GM21786 (cell line): ENCODE measurements around the gene NFX1.
"Not testable (repeated sequence)": the region's sequence is repeated elsewhere in the genome, so short reads cannot be mapped to it uniquely, and the experiment has no call there.

Experiments used
- ATAC-seq: cut with Tn5 transposase; IDR thresholded peaks from one replicate; pipeline ENCODE4 v1.9.1; 2021; ENCODE audit not compliant: unreplicated experiment

The NFX1 gene

DNA sequence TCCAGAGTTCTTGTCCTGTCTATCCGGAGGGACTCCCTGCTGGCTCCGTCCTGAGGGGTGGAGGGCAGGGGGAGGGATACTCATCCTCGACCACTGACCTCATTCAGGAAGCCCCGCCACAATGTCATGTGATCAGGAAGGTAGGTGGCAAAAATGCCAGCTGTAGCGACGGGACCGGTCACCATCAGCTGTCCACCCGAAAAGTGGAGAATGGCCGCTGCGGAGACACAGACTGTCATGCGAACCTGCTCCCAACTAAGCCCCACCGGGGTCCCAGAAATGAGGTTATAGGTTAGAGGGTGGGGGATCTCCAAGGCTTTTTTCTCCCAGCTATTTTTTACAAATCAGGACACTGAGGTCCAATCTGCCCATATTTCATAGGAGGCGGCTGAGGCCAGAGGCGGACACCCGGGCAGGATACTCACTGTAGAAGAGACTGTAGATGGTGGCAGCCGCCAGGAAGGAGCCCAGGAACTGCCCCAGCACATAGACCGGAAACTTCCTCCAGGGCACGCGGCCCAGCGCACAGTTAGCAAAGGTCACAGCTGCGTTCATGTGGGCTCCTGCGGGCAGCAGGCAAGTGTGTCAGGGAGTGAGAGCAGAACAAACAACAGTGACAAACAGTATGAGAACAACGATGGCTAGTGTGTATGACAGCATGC is 95.8 kb downstream of the NFX1 start:
- ATAC-seq: not testable (repeated sequence)

DNA sequence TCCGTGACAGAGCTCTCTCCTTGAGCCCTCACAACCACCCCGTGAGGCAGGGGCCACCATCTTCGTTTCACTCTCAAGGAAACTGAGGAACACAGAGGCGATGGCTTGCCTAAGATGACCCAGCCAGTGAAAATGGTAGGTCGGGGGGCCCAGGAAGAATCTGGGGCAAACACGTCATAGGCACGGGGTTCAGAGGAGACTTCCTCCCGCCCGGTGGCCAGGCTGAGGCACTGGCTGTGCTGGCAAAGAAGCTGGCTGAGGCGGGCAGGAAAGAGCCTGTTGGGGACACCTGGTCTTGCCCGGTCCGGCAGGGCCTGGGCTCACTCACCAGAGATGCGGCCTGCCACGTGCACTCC is 96.3 kb downstream of the NFX1 start:
- ATAC-seq: not testable (repeated sequence)

DNA sequence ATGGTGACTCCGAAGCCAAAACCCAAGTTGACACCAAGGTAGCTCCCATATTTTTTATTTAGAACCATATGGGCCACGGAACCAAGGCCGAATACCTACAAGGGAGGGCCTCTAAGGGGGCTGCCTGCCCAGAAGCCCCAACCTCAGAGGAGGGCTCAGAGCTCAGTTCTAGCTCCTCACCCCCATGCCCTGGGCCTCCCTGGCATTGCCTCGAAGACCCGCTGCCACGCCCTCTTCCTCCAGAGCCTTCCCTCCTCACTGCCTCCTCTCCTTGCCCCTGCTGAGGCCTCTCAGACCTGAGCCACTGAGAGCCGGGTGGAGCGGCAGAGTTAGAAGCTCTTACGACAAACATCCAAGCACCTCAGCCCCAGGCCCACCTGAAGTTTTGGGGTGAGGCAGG is 96.7 kb downstream of the NFX1 start:
- ATAC-seq: not testable (repeated sequence)

DNA sequence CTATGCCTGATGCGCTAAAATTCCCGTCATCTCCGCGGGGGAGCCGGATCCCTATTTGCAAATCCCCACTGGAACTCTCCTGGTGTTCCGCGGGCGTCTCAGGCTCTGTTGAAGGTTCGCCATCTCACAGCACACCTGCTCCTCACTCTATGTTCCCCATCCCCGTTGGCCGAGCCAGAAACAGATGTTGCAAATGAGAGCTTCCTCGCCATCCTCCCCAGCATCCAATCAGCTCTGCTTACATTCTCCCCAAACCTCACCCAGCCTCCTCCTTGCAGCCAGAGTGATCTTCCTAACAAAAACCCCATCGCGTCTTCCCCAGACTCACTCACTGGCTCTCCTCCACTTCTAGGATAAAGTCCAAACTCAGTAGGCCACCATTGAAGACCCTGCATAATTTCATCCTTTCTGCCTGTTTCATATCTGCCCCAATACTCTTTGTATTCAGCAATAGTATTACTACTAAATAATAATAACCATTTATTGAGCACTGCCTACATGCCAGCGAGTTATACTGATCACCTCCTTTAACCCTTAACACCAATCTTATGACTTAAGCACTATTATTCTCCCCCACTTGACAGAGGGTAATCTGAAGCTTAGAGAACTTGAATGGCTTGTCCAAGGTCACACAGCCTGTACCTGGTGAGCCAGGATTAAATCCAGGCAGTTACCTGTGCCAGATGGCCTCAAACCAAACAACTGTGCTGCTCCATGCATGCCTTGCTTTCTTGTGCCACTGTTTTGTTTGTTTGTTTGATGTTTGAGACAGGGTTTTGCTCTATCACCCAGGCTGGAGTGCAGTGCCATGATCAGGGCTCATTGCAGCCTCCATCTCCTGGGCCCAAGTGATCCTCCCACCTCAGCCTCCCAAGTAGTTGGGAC is 98.0 kb downstream of the NFX1 start:
- no peak for ATAC-seq

DNA sequence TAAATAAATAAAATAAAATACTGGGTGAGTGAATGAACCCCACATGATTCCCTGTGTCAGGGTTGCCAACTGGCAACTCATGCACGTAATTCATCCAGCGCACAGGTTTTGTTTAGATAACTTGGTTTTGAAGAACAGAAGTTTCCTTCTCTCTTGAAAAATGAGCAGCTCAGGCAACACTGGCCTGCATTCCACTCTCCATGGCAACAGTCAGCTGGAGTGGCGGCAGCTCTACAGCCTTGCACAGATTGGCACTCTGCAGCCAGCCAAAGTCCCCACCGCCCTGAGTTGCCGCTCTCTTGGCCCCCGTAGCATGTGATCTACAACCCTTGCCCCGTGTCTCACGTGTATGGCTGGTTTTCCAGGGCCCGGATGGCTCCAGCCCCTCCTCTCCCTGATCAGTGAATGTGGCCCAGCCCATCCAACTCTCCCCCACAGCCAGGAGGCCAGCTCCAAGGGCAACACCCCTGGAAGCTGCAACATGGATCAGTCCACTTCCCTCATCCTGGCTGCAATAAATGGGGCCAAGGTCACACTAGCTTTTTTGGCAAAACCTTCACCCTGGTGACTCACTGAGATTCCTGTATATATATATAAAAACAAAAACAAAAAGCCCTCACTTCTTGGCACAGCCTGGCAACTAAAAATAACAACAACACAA is 100.9 kb downstream of the NFX1 start:
- not testable (repeated sequence) for ATAC-seq

DNA sequence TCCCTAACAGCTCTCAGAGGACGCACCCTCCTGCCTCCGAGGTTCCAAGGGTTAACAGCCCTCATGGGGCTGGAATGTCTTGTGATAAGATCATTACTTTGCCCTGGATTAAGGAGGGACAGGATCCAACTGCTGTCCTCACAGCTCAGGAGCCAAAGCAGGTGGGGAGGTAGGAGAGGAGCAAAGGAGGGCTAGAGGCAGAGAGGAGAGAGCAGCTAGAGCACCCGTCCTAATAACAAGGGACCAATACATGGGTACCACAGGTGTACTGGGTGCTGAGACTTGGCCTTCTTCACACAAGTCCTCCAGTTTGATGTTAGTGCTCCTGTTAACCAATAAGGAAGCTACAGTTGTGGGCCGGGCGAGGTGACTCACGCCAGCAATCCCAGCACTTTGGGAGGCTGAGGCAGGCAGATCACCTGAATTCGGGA is 102.3 kb downstream of the NFX1 start:
- not testable (repeated sequence) for ATAC-seq

DNA sequence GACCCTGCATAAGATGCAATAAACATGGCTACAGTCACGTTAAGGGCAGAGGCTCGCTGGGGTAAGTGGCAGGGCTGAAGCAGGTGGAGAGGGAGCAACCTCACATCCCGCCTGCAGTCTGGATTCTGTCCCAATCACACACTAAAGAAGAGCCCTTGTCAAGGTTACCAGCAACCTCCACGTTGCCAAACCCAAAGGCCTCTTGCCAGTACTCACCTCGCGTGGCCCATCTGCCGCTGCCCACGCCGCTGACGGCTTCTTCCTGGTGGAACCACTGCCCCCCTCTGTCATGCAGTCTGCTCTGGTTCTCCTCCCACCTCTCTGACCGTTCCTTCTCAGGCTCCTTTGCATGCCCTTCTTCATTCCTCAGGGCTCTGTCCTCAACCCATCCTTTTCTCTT is 103.3 kb downstream of the NFX1 start:
- ATAC-seq: no peak

DNA sequence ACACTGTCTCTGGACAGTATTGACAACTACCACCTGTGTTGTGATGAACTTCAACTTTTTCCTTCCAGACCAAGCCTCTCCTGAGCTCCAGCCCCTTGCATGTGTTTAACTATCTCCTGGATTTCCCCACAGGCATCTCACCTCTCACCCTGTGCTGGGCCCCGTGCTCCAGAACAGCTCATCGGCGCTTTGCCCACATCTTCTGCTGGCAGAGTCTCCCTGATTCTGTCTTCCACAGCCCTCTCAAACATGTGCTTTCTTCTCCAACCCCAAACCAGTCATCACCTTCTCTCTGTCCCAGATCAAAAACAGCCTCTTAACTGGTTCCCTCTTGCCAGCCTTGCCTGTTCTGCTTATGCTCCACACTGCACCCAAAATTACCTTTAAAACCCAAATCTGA is 103.7 kb downstream of the NFX1 start:
- ATAC-seq: not testable (repeated sequence)

DNA sequence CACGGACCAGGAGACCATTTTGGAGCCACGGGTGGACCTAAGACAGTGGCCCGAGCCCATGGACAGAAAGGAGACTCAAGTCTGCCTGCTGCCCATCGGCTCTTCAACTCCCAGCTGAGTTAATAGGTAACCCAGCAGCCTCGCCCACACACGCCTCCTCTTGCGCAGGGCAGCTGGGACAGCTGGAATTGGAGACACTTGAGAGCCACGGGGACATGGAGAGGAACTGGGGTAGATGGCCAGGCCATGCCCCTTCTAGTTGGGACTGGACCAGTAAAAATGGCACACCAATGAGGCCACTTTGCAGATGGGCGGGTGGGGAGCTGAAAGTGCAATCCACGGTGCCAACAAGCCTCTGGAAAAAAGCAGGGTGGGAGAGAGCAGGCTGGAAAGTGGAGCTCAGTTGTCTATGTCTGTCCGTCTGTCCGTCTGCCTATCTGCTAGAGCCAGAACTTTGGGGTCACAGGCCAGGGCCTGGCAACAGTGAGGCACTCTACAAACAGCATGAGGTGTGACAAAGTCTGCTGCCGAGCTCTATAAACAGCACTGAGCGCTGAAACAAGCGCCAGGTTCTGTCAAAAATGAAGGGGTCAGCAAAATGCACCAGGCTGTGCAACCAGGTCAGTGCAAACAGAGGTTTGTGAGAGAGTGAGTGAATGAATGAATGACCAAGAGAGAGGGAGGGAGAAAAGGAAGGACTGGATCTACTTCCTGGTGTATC is 105.0 kb downstream of the NFX1 start:
- ATAC-seq: not testable (repeated sequence)

DNA sequence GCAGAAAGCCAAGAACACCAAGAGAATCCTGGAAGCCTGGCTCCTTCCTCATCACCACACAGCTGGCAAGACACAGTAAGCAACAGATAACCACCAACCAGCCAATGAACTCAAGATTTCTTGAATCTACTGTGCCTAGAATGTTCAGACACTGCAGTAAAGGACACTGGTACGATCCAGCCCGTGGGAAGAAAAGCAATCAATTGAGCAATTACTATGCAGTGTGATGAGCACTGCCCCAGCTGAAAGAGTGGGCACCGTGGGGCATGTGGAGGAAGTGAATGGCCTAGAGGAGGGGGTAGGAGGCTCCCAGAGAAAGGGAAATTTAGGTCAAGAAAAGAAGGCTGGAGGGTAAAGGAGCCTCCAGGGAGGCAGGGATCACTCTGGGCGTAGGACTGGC is 107.5 kb downstream of the NFX1 start:
- ATAC-seq: not testable (repeated sequence)

DNA sequence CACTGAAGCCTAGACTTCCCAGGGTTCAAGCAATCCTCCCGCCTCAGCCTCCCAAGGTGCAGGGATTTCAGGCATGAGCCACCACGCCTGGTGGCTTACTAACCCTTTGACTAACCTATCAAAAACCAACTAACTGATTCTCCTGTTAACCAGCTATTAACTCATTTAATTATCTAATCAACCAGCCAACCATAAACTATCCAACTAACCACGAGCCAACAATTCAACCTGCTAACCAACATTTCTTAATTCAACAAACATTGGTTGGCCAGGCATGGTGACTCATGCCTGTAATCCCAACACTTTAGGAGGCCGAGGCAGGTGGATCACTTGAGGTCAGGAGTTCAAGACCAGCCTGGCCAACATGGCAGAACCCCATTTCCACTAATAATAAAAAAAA is 108.7 kb downstream of the NFX1 start:
- ATAC-seq: not testable (repeated sequence)

DNA sequence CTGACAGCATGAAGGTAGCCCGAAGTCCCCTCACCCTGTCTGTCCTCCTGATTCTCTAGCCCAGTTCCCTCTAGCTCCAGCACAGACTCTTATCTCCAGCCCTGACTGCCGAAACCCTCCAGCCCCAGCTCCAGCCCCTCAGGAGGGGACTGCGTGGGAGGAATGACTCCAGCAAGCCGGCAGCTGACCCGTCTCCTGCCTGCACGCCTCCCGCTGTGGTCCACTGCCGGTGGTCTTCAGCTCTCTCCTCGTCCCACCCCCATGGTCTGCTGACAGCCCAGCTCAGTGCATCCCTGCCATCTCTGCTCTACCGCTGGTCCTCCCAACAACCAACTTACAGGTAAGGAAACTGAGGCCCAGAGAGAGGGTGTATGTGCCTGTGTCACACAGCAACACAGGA is 111.5 kb downstream of the NFX1 start:
- not testable (repeated sequence) for ATAC-seq

DNA sequence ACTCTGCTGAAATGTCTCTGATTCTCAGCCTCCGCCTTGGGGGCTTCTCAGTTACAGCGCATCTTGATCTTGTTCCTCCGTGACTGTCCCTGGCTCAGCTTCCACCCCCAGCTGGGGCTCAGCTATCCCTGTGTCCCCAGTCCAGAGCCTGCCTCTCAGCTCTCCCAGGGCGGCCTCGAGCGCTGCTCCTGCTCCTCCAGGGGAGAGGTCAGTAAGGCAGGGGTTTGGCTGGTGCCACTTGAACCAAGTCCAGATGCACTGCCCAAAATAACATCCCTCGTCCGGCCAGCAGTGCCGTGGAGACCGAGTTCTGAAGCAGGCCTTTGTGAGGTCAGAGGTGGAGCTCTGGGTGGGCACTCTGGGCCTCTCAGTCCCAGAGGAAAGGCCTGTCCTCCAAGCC is 112.1 kb downstream of the NFX1 start, which contains the start of gene AQP7:
AQP7 (minus strand) TSS at position 198 of the 400 bp plus-strand sequence. CDS start 1,306 bp downstream, outside the sequence.
- not testable (repeated sequence) for ATAC-seq

DNA sequence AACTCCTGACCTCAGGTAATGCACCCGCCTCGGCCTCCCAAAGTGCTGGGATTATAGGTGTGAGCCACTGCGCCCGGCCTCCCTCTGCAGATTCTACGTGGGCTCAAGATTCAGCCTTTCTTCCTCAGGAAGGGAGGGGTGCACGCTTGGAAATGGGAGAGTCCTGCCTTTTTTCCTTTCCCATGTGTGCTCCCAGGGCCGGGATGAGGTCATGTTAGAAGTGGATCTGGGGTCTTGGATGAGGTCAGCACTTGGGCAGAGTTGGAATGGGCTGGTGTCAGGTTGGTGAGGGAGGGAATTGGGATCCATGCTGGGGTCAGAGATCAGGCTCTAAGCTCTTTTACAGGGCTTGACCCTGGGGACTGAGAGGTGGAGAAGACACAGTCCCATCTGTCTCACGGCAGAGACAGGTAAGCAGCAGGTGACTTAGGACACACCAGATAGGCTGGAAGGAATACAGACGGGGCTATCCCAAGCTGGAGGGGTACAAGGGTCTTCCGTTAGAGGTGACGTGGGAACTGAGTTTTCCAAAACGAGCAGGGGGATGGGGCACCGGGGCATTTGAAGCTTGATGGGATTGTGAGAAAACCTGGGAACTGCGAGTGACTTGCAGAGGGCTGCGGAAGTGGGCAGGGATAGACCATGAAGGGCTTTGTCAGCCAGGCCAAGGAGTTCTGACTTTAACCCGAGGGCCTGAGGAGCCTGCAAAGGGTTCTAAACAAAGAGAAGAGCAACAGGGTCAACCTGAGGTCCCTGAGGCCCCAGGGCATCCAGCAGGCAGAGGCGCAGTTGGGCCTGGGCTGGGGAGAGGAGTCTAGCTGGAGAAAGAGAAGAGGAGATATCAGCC is 113.8 kb downstream of the NFX1 start:
- no peak for ATAC-seq

DNA sequence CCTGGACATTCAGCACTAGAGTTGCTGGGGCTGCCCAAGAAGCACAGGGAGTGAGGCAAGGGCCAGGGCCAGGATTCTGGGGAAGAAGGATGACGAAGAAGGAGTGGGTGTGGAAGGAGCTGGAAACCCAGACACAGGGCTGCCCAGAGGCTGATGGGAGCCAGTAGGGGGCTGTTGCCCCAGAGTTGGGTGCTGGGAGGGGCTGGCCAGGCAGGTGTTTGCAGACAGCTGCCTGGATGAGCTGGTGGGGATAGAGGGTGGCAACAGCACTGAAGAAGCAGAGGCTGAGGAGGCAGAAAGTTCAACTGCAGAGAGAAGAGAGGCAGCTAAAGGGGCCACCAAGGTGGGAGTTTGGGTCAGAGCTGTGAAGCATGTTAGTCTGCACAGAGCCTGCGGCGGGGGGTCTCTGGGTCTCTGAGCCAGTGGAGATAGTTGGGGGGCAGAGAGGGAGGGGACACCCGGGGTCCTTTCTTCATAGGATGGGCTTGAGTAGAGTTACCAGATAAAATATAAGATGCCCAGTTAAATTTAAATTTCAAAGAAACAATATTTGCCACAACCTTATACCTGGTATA is 114.6 kb downstream of the NFX1 start:
- ATAC-seq: no peak

DNA sequence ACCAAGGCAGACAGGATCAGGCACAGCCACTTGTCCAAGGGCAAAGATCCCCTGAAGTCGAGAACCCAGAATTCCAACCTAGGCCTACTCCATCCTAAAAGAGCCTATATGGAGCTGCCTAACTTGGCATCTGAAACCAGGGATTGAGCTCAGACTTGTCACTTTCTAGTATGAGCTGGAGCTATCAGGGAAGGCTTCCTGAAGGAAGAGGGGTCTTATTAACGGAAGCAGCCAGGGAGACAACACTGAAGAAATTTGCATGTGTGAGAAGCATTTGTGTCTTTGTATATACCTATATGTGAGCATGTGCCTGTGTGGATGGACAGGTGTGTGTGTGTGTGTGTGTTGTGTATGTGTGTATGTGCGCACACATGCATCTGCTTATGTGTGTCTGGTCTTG is 116.7 kb downstream of the NFX1 start:
- no peak for ATAC-seq

DNA sequence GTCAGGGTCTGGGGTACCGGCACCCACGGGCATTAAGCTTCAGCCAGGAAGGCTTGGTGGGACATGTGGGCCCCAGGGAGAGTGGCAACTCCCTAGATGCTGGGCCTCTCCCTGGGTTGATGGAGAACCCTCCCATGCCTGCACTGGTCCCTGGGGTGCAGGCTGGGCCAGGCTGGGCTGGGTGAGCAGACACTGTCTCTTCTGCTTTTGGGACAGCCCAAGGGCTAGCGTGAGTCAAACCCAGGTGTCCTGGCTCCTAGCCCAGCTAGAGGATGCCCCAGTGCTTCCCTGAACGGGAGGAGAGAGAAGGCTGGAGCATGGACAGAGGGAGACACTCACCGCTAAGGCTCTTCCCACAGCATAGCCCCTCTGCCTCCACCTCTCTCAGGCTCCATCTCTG is 117.8 kb downstream of the NFX1 start:
- ATAC-seq: no peak

DNA sequence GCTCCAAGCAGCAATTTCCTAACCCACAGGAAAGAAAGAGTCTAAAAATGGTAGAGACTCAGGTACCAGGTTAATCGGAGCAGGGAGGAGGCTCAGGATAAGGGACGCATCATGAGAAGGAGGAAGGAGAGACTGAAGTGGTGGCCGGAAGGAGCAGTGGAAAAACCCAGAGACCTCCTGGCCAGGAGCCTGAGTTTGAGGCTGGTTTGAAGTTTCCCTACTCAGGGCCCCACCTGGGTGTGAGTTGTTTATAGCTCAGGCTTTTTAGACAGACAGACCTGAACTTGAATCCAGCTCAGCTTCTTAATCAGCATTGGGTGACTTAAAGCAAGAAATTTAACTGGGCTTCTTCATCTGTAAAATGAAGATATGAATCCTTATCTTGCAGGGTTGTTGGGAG is 124.0 kb downstream of the NFX1 start:
- ATAC-seq: no peak

DNA sequence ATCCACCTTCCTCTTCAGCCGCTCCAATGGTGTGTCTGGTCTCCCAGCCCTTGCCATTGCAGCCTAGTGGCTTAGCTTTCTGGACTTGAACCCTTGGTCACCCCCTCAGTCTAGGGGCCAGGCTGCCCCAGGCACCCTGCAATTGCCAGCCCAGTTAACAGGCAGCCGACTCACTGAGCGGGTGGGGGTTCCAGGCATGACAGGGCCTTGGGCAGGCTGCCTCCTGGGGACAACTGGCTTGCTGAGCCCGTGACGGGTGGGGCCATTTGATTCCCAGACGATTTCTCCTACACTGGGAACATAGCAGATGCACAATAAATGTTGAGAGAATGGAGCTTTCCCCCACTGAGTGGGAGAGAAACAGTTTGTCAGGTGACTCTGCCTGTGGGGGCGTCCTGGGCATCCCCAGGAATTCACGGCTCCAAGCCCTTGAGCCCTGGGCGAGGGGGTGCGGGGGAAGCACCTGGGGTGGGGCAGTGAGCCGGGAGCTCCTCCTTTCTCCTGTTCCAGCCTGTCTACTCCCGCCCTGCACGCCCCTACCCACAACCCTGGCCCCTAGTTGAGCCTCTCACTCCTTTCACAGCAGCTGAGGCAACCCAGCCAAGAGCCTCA is 124.7 kb downstream of the NFX1 start:
- no peak for ATAC-seq
